SK-N-SH (cell line): ENCODE data around the gene RBM12.

Experiments
- JUND ChIP-seq: IDR thresholded peaks from 2 replicates; pipeline ENCODE4 v1.4.0; 2012
- POLR2AphosphoS5 ChIP-seq: IDR thresholded peaks from 2 replicates; pipeline ENCODE4 v1.6.1; 2012; ENCODE audit warnings: low read depth, low read length
- TF ChIP-seq, protein P1 (sequence below): fragments of 200-600 bp; sonication (generic); IDR thresholded peaks from 2 replicates; pipeline ENCODE4 v1.6.1; 2017; ENCODE audit warnings: antibody characterized with exemption, mild to moderate bottlenecking, moderate library complexity

DNA sequence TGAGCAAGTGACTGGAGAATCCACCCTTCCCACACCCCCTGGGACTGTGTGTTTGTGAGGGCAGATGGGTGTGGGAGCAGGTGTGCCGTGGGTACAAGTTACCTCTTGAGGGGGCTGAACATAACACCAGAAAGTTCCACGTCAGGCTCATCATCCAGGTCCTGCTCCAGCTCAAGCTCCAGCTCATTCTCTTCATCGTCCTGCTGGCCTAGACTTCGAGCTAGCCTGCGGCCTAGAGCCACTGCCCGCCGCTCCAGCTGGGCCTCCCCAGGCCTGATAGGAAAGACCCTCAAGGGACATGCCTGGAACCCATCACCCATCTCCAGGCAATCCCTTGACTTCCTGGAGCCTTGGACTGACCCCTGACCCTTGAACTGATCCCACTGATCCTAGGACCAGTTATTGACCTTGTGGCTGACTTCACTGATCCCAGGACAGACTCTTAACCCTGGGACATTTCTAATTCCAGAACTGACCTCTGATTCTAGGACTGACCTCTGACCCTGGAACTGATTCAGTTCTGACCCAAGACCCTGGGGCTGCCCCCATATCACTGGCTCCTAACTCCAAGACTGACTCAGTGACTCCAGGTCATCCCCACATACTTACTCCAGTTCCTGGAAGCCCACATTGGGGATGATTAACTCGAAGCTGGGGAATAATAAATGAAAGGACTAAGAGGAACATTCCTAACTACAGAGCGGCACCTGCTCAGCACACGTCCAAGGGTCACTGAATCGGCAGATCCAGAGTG is 60.8 kb downstream of the RBM12 start:
- TF ChIP-seq POLR2AphosphoS5 (no peak), JUND (no peak)
- TF ChIP-seq, protein P1, sequence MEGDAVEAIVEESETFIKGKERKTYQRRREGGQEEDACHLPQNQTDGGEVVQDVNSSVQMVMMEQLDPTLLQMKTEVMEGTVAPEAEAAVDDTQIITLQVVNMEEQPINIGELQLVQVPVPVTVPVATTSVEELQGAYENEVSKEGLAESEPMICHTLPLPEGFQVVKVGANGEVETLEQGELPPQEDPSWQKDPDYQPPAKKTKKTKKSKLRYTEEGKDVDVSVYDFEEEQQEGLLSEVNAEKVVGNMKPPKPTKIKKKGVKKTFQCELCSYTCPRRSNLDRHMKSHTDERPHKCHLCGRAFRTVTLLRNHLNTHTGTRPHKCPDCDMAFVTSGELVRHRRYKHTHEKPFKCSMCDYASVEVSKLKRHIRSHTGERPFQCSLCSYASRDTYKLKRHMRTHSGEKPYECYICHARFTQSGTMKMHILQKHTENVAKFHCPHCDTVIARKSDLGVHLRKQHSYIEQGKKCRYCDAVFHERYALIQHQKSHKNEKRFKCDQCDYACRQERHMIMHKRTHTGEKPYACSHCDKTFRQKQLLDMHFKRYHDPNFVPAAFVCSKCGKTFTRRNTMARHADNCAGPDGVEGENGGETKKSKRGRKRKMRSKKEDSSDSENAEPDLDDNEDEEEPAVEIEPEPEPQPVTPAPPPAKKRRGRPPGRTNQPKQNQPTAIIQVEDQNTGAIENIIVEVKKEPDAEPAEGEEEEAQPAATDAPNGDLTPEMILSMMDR = no peak
